DMS53 treated with DMSO at 0.1 percent for 48 hours (cell line): ENCODE data around the gene GRPEL1.
A peak's percentile ranks its signal among the peaks of the same experiment; 100 is the strongest.
"Not testable (repeated sequence)": the region's sequence is repeated elsewhere in the genome, so short reads cannot be mapped to it uniquely, and the experiment has no call there.

Experiments used
- DNase-seq: peaks from one replicate; lab custom pipeline; 2025; ENCODE audit not compliant: unreplicated experiment; lab: John Stamatoyannopoulos, UW

The GRPEL1 gene

DNA sequence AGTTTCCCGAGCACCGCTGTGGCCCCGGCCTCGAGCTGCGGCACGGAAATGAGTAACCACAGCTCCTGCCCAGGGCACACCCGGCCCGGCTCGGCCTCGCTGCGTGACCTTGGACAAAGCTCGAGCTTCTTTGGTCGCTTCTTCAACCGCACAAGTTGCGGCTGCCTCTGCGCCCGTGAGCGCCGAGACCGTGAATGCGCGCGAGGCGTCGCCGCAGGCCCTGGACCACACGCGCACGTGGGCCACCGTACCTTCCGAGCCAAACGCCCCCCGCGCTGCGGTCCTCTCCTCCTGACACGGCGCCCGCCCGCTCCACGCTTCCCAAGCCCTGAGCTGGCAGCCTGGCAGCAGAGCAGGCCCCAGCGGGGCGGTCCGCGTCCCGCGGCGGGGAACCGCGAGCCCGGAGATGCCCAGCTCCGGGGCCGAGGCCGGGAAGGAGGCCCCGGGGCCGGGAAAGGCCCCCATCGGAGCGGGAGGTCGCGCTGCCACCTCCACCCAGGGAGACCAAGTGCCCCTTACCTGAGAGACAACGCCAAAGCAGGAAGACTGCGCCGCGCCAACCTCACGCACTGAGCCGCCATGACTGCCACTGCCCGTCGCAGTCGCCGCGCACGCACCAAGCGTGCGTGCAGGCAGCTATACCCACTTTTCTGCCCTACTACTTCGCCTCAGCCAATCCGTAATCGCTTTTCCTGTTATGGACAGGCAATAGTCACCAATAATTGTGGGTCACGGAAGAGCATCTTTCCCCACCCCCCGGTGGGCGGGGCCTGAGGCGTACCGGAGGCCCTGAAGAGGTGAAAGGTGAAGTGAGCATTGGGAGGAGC, at the start of gene GRPEL1:
TSS of gene GRPEL1 (minus strand) at position 613 of the 827 bp plus-strand sequence. CDS start at position 581, 32 bp downstream.
- peak; percentile 99 for DNase-seq

DNA sequence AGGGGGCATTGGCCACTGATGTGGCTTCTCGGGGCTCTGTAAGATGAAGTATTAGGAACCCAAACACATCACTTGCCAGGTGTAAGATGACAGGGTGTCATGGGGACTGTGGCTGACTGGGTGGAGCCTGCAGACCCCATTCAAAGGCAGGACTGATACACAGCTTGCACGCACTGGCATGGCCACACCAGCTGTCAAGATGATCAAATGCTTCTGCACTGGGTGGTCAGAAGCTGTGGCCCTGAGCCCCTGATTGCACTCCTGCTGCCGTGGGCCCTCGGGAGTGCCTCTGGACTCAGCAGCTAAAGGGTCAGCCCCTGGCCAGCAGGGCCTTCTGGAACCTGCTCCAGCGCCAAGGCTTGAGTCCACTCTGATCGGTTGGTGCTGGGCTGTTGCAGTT, 48.8 kb upstream of the GRPEL1 start:
- DNase-seq, result no peak

DNA sequence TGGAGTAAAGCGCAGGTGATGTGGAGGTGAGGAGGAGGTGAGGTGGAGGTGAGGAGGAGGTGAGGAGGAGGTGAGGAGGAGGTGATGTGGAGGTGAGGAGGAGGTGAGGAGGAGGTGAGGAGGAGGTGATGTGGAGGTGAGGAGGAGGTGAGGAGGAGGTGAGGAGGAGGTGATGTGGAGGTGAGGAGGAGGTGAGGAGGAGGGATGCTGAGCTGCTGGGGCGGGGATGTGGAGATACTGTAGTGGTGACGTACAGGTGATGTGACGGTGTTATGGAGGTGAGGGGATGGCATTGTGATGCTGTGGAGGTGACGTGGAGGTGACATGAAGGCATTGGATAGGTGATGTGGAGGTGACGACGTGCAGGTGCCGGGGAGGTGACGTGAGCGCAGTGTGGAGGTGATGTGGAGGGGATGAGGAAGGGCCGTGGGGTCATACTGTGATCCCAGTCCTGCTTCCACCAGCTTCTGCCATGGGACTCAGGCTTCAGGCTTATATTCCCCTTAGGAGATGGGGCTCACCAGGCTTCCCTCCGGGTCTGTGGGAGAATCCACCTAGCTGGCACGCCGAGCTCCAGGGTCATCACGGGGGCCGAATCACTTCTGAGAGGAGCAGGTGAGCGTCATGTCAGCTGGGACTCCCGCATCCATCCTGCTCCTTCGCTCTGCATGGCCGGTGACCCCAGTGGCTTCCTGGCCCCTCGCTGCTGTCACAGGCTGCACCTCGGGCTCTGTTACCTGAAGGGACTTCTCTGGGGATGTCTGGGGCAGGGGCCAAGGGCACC, 47.9 kb upstream of the GRPEL1 start:
- DNase-seq, result no peak

DNA sequence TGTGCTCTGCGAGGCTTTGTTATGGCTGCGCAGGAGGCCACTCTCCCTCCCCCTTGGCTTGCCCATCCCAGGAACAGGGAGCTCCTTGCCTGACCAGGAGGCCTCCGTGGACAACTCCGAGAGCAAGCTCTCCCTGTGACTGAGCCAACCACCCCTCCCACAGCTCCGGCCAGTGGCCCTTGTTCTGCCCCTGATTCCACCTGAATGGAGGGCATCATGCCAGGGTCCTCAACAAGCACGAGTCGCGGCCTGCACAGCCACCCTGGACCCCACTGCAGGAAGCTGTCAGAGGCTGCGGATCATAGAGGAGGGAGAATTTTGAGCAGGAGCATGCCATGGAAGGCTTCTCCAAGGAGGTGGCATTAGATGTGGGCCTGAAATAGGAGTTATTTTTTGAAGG, 44.8 kb upstream of the GRPEL1 start:
- DNase-seq, result no peak

GRCh38 chr4:7111441-7111840, 43.6 kb upstream of the GRPEL1 start:
- no peak for DNase-seq

- DNase-seq, result no peak
Observed at GRCh38 chr4:7110546-7110945, 42.7 kb upstream of the GRPEL1 start.

DNA sequence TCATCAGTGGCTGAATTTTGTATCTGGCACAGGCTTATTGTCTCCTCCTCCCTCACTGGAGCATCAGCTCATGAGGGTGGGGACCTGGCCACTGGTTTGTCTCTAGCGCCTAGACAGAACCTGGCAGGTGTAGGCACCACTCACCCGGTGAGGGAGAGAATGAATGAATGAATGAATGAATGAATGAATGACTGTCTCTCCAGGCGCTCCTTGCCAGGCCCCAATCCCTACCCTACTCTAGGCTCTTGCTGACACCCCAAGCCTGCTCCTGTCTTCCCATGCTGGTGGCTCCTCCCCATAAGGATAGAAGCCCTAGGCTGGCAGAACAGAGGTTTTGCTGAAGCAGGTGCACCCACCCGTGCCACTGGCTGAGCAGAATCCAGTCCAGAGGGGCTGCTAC, 41.3 kb upstream of the GRPEL1 start:
- no peak for DNase-seq

DNA sequence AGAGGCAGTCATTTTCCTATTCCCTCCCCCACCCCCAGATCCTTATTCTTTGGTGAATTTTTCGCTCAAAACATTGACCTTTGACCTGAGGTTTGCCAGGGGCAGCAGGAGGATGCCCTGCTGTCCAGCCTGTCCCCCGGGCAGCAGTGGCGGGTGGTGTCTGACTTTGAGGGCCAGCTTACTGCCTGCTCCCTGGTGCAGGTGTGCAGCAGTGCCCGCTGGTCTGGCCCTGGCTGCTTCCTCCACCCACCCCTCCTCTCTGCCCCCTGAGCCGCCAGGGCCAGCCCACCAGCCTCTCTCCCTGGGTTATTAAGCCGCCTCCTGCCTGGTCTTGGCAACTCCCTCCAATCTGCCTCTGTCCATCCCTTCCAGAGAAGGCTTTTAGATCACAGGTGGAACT, 40.8 kb upstream of the GRPEL1 start:
- no peak for DNase-seq

DNA sequence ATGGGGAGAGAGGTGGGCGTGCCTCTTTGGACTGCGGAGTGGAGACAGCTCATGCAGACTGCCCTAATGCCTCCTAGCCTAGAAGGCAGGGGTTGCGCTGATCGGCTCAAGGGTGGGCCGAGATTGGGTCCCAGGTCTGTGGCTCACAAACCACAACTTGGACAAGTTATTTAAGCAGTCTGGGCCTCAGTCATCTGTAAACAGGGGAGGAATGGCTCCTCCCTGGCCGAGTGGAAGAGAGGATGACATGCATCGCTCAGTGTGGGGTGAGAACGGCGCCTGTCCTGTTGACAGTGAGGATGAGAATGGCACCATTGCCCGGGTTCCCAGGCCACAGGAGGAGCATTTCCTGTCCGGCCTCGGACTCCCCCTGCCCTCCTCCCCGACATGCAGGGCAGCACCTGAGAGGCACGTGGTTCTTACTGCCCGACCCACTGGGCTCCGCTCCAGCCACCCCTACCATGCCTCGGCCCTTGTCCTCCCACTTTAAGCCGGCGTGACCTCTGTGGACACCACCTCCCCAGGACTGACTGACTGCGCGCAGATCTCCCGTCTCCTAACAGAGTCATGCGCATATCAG, 40.3 kb upstream of the GRPEL1 start:
- no peak for DNase-seq

DNA sequence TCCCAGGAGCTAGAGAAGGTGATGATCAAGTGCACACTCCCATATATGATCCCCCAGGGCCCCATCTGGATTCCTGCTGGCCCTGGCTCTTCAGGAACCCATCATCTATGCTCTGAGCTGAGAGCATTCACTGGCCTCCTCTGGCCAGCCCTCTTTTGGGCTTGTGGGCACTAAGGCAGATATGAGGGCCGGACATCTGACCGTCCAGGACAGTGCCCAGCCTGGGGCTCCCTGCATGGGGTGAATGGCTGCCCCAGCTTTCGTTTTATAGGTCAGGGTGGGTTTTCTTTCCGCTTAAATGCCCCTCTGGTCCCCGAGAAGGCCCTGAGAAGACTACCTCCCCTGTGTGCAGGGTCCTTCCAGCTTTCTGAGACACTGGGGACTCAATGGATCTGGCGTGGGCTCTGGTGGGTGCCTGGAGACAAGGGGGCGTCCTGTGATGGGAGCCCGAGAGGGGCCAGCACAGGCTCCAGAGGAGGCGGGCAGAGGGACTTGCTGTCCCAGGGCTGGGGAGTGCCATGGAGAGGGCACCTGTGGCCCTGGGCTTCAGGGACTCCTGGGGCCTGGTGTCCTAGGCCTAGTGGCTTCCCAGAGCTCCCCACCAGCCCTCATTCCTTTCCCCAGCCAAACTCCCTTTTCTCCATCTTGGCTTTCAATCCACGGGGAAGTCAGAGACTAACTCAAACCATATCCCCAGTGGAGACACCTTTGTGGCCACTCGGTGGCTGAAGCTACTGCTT, 39.5 kb upstream of the GRPEL1 start:
- no peak for DNase-seq

DNA sequence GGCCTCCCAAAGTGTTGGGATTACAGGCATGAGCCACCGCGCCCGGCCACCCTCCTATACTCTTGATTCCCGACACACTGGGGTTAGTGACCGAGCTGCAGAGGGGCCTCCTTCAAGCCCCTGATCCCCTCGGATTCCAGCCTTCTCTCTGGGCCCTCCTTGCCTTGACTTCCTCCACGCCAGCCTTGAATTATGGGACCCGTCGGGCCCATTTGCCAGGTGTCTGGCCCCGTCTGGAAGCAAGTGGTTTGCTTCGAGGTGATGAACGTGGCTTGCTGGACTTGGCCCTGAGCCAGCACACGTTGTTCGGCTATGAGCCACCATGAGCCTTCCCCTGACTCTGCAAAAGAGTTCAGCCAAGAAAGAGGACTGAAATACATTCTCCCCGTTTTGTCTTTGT, 37.4 kb upstream of the GRPEL1 start:
- no peak for DNase-seq

DNA sequence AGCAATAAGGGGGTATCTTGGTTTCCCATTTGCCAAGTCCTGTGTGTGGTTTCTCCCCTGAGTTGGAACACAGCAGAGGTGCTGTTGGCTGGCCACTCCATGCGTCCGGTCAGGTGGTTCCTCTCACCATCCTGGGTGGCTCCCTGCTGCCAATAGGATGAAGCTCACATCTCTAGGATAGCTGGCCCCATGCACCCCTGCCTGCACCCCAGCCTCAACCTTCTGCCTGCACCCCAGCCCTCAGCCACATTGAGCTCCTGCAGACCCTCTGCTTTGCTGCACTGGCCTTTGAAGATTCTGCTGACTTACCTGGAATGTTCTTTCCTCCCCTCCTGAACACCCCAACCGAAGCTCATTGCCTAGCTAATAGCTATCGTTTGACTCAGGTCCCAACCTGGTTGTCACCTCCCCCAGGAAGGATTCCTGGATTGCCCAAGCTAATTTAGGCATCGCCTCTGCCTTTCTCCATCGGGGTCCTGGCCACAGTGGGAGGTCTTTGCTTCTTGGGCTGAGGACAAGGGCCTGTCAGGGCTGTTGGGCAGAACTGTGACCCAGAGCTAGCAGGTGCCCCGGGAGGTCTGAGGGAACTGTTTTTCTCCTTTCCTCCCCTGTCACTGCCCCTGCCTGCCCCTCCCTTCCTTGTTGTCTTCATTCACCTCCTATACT, 36.6 kb upstream of the GRPEL1 start:
- DNase-seq, result no peak

DNA sequence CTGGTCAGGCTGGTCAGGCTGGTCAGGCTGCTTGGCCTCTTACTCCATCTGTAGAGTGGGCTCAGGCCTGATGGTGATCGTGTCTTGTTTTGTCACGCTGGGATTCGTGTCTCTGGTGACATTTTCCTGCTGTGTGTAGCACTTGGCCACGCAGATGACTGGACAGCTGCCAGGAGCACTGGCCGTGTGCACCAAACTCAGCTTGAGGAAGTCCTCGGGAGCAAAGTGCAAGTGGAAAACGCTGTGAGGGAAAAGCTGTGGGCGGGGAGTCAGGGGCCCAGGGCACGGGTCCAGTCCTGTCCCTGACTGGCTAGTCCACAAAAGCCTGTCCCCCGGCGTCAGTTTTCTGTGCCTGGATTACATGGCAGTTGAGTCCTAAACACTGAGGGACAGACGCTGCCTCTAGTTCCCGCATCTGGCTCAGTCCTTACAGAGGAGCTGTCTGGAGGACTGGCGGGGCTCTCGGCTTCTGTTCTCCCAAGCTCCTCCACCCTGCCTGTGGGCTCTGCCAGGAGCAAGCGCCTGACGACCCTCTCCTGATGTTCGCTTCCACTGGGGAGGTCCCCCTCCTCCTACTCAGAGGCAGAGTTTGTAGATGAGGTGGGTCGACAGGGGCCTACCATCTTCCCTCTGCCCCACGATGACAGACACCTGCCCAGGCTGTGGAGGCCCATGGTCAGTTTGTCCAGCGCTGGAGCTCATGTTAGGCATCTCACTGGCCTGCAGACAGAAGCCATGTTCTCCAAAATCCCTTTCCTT, 35.9 kb upstream of the GRPEL1 start:
- peak; percentile 84 for DNase-seq

GRCh38 chr4:7103031-7103606, 35.3 kb upstream of the GRPEL1 start:
- DNase-seq, result peak; percentile 84

GRCh38 chr4:7102516-7102909, 34.6 kb upstream of the GRPEL1 start:
- not testable (repeated sequence) for DNase-seq

DNA sequence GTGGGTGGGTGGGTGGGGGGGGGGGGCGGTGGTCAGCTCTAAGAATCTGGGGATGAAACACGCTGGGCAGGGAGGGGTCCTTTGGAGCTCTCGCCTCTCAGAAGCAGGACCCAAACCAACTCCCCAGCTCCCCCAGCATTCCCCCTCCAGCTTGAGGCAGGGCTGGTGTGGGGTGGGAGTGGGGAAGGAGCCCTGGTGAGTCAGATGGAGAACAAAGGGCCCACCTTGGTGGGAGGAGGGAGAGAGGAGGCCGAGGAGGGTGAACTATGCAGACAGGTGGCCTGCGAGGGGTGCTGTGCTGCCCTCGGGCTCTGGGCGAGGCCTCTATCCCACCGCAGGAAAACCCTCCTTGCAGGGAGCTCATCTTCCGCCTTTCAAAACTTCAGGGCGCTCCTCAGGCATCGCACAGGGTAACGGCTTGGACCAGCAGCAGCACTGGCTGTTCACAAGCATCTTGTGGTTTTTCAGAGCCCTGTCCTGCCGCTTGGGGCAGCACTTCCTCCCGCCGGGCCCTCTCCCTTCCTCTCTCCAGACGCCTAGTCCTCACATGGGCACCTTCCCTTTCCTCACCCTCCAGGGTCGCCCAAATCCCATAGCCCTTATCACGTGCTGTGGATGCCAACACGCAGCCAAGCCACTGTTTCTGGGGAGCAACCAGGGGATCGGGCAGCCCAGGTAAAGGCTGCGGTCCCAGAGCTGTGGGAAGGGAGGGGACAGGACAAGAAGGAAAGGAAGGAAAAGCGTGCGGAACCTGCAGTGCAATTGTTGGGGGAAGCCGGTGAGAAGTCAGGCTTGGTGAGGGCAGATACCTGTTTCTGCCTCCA, 34.0 kb upstream of the GRPEL1 start:
- peak; percentile 68 for DNase-seq

DNA sequence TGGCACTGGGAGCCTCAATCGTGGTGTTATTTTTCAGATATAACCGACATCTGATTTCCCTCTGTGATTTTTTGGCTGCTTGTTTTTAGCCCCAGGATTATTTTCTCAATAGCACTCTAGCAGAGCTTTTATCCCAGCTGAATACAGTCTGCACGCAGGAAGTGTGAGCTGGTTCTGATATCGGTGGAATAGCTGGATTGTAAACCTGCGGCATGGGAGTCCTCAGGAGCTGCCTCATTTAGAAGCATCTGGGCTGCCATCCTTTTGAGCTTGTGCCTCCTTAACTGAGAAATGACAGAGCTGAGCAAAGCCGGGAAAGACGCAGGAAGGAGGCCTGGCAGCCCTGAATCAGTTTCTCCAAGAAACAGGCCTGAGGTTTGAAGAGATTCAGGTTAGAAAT, 28.4 kb upstream of the GRPEL1 start:
- no peak for DNase-seq

GRCh38 chr4:7095611-7096155, 27.8 kb upstream of the GRPEL1 start:
- no peak for DNase-seq
